ENCODE results near the gene YWHAB.
A peak's percentile ranks its signal among the peaks of the same experiment; 100 is the strongest.
"Not testable (repeated sequence)": the region's sequence is repeated elsewhere in the genome, so short reads cannot be mapped to it uniquely, and the experiment has no call there.

Gene YWHAB

GRCh38 chr20:44869471-44869870 is 16.0 kb upstream of the YWHAB start:
- no peak for DNase-seq (ENCODE audit: low read depth)

- DNase-seq (ENCODE audit: low read depth), result not testable (repeated sequence)
Measured at GRCh38 chr20:44882360-44882759, 3.1 kb upstream of the YWHAB start.

GRCh38 chr20:44883214-44883902 is 2.1 kb upstream of the YWHAB start:
- DNase-seq (ENCODE audit: low read depth), result no peak

- no peak for DNase-seq (ENCODE audit: low read depth)
Measured at GRCh38 chr20:44884907-44885391, 556 bp upstream of the YWHAB start.

- no peak for DNase-seq (ENCODE audit: low read depth)
Measured at GRCh38 chr20:44886266-44886651, 754 bp downstream of the YWHAB start.

GRCh38 chr20:44886828-44887227 is 1.3 kb downstream of the YWHAB start:
- no peak for DNase-seq (ENCODE audit: low read depth)

- DNase-seq (ENCODE audit: low read depth), result no peak
Measured at GRCh38 chr20:44887466-44887865, 2.0 kb downstream of the YWHAB start.

- no peak for DNase-seq (ENCODE audit: low read depth)
Measured at GRCh38 chr20:44888226-44889103, 3.0 kb downstream of the YWHAB start.

- no peak for DNase-seq (ENCODE audit: low read depth)
Measured at GRCh38 chr20:44891826-44892225, 6.3 kb downstream of the YWHAB start.

- no peak for DNase-seq (ENCODE audit: low read depth)
Measured at GRCh38 chr20:44894959-44895358, 9.5 kb downstream of the YWHAB start.

- no peak for DNase-seq (ENCODE audit: low read depth)
Measured at GRCh38 chr20:44896583-44896982, 11.1 kb downstream of the YWHAB start.

- DNase-seq (ENCODE audit: low read depth), result no peak
Measured at GRCh38 chr20:44897133-44897532, 11.6 kb downstream of the YWHAB start.

GRCh38 chr20:44900231-44900854 is 14.8 kb downstream of the YWHAB start:
- no peak for DNase-seq (ENCODE audit: low read depth)

GRCh38 chr20:44901974-44902373 is 16.5 kb downstream of the YWHAB start:
- DNase-seq (ENCODE audit: low read depth), result no peak

GRCh38 chr20:44904377-44904776 is 18.9 kb downstream of the YWHAB start:
- no peak for DNase-seq (ENCODE audit: low read depth)

- no peak for DNase-seq (ENCODE audit: low read depth)
Measured at GRCh38 chr20:44908987-44909871, 23.7 kb downstream of the YWHAB start.

GRCh38 chr20:44909872-44910689 is 24.6 kb downstream of the YWHAB start, which contains the start of gene PABPC1L:
Gene PABPC1L (plus strand): TSS chr20:44910060. CDS start chr20:44910144, 84 bp downstream.
- DNase-seq (ENCODE audit: low read depth), result peak; percentile 17

- no peak for DNase-seq (ENCODE audit: low read depth)
Measured at GRCh38 chr20:44910690-44911262, 25.3 kb downstream of the YWHAB start.

GRCh38 chr20:44911264-44911921 is 25.9 kb downstream of the YWHAB start:
- peak; percentile 51 for DNase-seq (ENCODE audit: low read depth)

- no peak for DNase-seq (ENCODE audit: low read depth)
Measured at GRCh38 chr20:44912189-44912588, 26.7 kb downstream of the YWHAB start.

Data from fibroblast of the conjunctiva (primary cell).